Measurements from ENCODE around the gene CHRM4.

CHRM4 gene

GRCh38 chr11:46391578-46392420, at the start of gene CHRM4:
CHRM4 (minus strand) TSS chr11:46391776; CDS start chr11:46386557, 5,219 bp downstream.
- TF ChIP-seq CTCF (IDR thresholded peaks at IDR 0.05; ENCODE audit: borderline replicate concordance, insufficient read depth, low read depth, low read length): peak; percentile 37; the same call in 1 of the 2 replicates
- H3K4me3 ChIP-seq (ENCODE audit: low read depth, low read length): no peak within 1 kb of the TSS

DNA sequence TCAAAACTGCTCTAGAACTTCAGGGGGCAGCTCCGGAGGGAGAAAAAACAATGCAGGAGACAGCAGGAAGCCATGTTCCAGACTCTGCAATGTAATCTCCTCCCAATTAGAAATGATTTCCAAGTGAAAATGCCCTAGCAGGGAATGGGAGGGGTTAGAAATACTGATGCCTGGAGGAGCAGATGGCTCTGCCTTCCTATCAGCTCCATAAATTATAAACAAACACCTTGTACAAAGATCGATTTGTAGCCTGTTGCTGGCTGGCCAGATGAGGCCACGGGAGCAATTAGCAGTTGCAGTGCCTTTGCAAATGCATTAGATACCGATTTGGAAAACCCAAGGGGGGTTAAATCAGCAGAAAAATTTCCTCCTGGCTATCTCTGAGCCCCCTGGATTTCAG, 46.6 kb upstream of the CHRM4 start:
- H3K4me3 ChIP-seq (ENCODE audit: low read depth, low read length): no peak overlapping the region
- TF ChIP-seq CTCF (IDR thresholded peaks at IDR 0.05; ENCODE audit: borderline replicate concordance, insufficient read depth, low read depth, low read length): no peak

DNA sequence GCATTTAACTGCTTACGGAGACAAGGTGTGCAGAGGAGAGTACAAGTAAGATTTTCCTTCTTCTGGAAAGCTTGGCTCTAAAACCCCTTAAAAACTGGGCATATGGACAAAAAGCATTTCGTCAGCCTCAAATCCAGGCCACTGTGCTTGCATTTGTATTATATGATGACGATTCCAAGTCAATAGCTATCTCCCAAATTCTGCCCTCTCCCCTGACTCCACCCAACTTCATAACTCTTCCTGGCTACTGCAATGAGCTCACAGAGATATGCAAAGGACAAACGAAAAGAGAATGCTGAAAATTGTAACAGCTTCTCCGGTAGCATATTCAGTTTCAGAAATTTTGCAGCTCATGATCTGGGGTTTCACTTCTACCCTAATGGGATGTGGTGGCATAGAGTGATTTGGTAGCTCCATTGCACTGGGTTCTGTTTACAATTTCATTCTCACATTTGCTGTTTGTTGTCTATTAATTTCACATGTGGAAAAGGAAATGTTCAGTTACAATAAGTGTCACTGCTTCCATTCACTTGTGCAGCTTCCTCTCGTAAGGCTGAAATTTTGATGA, 45.6 kb upstream of the CHRM4 start:
- no peak for TF ChIP-seq CTCF (IDR thresholded peaks at IDR 0.05; ENCODE audit: borderline replicate concordance, insufficient read depth, low read depth, low read length)
- no peak overlapping the region for H3K4me3 ChIP-seq (ENCODE audit: low read depth, low read length)

- no peak for TF ChIP-seq CTCF (IDR thresholded peaks at IDR 0.05; ENCODE audit: borderline replicate concordance, insufficient read depth, low read depth, low read length)
- H3K4me3 ChIP-seq (ENCODE audit: low read depth, low read length): no peak overlapping the region
Observed at GRCh38 chr11:46436113-46436512, 44.5 kb upstream of the CHRM4 start.

GRCh38 chr11:46435679-46436078, 44.1 kb upstream of the CHRM4 start:
- no peak for TF ChIP-seq CTCF (IDR thresholded peaks at IDR 0.05; ENCODE audit: borderline replicate concordance, insufficient read depth, low read depth, low read length)
- H3K4me3 ChIP-seq (ENCODE audit: low read depth, low read length): no peak overlapping the region

DNA sequence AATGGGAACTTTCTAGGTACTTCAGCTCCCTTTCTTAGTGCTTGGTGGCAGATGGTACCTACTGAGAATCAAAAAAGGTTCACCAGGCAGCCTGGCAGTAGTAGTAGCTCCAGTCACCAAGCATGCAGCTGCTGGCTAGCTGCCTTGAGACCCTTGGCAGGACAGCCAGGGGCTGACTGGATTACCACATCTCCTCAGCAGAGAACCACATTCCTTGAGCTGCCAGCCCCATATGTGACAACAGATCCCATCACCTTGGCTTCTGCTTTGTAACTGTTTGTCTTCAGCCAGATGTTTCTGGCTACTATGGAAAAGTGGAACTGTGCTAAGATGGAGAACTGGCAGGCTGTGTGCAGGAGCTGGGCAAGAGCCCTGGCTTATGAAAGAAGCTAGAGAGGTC, 39.6 kb upstream of the CHRM4 start:
- TF ChIP-seq CTCF (IDR thresholded peaks at IDR 0.05; ENCODE audit: borderline replicate concordance, insufficient read depth, low read depth, low read length): no peak

DNA sequence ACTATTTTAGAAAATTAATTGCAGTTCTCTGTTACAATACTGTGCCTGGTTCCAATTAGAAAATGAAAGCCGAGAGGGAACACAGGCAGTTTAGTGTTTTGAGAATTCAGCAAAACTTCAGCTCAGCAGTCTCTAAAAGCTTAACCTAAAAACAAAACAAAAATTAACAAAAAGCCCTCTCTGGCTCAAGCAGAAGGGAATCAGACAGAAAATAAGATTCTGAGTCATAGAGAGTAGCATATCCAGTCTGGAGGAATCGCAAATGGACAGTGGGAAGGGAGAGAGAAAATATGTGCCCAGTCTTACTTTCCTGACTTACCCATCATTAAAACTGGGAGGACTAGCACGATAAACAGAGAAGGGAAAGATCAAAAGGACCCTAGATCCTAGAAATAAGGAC, 38.1 kb upstream of the CHRM4 start:
- H3K4me3 ChIP-seq (ENCODE audit: low read depth, low read length): no peak overlapping the region
- no peak for TF ChIP-seq CTCF (IDR thresholded peaks at IDR 0.05; ENCODE audit: borderline replicate concordance, insufficient read depth, low read depth, low read length)

More for the DNA sequence above, 39.6 kb upstream of the CHRM4 start:
- H3K4me3 ChIP-seq (ENCODE audit: low read depth, low read length): no peak overlapping the region

All from GM12875 (cell line).